HG02588 (cell line): Measurements from ENCODE around the gene TUBA1C.
"Not testable (repeated sequence)": the region's sequence is repeated elsewhere in the genome, so short reads cannot be mapped to it uniquely, and the experiment has no call there.

Source experiments
- ATAC-seq: cut with Tn5 transposase; IDR thresholded peaks from one replicate; pipeline ENCODE4 v1.9.1; 2021; ENCODE audit warnings: mild to moderate bottlenecking, moderate library complexity; ENCODE audit not compliant: unreplicated experiment

The TUBA1C gene

GRCh38 chr12:49282740-49283375 lies 18.0 kb downstream of the TUBA1C start:
- not testable (repeated sequence) for ATAC-seq

DNA sequence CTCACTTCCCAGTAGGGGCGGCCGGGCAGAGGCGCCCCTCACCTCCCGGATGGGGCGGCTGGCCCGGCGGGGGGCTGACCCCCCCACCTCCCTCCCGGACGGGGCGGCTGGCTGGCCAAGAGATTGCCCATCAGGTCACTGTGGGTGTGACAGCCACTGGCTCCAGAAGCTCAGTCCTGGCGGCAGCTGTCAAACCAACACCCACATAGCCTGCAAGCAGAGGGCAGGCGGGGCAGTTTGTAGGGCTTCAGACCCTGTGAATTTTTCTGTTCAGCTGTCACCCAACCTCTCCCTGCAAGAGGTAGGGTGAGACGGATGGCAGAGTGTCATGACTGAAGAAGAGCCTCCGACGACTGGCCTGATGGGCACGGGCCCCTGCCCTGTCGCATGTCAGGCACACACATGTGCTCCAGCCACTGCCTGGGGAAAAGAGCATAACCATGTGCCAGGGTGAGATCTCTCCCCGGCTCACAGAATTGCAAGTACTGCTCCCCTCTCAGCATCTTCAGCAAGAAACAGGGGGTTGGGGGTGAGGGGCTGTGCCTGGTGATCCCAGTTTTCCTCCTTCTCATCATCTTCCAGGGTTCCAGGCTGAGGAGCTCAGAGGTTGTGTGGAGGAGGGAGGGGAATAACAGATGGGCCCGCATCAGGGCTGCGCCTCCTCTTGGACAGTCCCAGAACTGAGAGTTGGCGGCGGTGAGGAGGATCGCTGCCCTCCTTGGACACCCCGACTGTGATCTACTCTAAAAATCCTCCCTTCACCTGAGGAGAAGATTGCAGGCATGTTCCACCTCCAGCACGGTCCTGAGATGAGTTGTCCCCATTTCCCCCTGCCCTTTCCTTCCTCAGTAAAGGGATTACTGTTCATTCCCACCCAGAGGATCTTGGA lies 18.9 kb downstream of the TUBA1C start:
- ATAC-seq = no peak

- ATAC-seq = no peak
These were observed 19.8 kb downstream of the TUBA1C start for GRCh38 chr12:49284672-49285071.

DNA sequence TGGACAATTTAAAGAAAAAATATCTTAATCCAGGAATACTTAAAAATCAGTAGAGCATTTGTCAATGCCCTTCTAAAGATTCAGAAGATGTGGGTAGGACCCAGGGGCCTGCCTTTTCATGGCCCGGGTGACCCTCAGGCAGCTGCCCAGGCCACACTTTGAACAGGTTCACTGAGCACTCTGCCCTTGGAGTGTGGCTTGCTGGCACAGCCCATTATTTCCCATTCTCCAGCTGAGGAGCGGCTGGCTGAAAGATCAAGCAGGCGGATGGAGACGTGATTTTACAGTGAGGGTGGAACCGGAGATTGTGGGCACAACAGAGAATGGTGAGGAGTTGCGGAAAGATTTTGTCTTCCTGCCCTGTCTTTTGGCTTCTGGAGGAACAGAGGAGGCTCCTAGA lies 23.0 kb downstream of the TUBA1C start:
- ATAC-seq = no peak

- ATAC-seq = no peak
These were observed 23.6 kb downstream of the TUBA1C start for GRCh38 chr12:49288412-49288853.

DNA sequence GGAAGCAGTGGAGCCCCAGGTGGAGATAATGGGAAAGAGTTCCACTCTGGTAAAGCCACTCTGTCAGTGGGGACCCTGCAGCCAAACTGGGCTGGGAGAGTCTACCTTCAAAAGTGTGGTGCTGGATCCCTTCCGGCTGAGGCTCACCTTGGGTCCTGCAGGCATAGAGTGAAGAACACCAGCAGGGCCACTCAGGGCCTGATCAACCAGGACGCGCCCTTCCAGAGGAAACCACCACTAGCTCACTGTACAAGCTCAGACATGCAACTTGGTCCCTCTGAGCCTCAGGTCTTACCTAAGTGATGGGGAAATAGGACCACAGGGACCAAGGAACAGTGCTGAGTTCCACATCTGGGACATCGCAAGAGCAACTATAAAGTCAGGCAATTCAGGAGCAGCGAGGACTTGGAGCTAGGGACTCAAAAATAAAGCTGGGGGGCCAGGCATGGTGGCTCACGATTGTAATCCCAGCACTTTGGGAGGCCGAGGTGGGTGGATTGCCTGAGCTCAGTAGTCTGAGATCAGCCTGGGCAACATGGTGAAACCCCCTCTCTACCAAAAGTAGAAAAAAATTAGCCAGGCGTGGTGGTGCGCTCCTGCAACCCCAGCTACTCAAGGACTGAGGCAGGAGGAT lies 24.2 kb downstream of the TUBA1C start:
- no peak for ATAC-seq

DNA sequence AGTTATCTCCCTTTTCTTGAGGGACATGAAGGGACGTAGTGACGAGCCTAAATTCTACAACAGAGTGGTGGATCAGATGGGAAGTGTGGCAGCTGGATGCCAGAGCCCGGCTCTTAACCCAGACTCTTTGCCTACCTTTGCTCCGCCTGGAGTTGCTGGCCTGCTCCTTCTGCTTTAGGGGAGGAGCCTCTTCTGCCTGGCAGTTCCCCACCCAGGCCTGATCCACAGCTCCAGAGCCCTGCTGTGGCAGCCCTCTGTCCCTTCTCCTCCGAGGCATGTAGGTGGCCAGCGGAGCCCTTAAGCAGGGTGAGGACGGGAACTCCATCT lies 27.8 kb downstream of the TUBA1C start:
- no peak for ATAC-seq

DNA sequence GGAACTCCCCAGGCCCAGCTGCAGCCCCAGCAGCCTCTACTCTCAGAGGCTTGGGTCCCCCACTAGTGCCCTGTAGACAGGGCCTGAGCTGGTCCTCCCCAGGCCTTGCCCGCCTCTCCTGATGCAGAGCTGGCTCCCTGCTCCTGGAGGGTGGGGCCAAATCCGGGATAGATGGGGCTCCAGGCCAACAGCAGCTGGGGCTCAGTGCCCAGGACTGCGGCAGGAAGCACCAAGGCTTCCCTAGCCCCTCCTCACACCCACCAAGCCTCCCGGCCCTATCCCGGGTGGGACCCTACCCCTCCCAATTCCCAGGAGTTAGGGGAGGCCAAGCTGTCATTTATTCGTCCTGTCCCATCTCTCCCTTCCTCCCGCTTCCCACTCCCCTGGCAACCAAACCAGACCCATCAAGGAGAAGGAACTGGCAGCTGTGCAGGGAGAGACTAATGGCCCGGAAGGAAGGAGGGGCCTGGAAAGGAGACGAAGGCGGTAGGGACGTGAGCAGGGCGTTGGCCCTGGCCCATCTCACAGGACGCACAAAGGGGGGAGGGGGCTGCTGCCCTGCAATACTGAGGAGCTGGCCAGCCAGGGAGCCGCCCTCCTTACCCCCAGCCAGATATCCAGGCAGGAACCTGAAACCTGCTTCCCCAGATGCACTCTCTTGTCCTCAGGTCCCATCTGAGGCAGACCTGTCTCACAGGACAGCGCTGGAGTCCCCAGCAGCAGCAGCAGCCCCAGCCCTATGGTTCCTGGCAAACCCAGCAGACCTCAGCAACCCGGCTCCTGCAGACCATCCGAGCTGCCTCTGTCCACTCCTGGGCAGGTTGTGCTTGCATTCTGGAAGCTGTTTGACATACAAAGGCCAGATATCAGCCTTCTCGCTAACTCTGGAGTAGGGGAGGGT lies 28.4 kb downstream of the TUBA1C start:
- no peak for ATAC-seq

DNA sequence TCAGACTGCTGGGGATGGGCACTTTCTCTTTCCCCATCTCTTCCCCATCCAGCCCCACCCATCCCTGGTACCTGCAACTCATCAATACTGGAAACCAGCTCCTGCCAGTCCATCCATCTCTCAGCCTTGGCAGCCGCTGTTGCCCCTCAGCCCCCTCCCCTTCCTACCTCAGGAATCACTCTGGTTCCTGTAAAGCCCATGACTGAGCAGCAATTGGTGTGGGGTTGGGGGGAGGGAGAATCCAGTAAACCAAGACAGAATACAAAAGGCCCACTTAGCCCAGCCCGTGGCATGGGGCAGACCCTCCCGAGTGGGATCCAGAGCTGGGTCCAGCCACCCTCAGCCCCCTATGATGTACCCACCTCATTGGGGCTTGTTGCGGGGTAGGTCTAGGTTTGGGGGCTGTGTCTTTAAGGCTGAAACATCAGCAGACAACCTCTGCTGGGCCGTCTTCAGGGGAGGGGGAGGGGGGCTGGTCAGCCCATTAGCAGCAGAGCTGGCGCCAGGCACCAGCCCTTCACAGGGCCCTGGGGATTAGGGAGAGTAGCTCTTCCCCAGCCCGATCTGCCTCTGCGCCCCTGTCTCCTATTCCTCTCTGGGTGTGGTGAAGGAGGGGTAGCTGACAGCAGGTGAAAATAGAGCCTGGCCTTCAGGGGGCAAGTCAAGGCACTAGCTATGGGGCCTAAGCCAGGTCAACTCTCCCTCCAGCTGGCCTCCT lies 29.4 kb downstream of the TUBA1C start:
- no peak for ATAC-seq

GRCh38 chr12:49294804-49295081 lies 29.9 kb downstream of the TUBA1C start:
- no peak for ATAC-seq

DNA sequence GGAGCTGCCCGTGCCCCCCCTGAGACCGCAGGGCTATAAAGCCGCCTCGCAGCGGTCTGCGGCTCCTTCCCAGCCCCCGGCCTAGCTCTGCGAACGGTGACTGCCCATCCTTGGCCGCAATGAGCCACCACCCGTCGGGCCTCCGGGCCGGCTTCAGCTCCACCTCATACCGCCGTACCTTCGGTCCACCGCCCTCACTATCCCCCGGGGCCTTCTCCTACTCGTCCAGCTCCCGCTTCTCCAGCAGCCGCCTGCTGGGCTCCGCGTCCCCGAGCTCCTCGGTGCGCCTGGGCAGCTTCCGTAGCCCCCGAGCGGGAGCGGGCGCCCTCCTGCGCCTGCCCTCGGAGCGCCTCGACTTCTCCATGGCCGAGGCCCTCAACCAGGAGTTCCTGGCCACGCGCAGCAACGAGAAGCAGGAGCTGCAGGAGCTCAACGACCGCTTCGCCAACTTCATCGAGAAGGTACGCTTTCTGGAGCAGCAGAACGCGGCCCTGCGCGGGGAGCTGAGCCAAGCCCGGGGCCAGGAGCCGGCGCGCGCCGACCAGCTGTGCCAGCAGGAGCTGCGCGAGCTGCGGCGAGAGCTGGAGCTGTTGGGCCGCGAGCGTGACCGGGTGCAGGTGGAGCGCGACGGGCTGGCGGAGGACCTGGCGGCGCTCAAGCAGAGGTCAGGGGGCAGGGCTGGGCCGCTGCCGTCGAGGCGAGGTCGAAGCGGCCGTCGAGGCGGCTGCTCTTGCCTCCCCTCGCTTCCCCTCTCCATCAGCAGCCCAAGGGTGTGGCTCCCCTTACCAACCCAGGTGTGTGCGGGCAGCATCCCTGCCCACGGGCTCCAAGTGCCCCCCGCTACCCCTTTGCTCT lies 30.4 kb downstream of the TUBA1C start, which contains the start of gene PRPH:
Gene PRPH (plus strand): TSS at position 66 of the 855 bp plus-strand sequence. CDS start 54 bp downstream, at position 120.
- ATAC-seq = no peak

DNA sequence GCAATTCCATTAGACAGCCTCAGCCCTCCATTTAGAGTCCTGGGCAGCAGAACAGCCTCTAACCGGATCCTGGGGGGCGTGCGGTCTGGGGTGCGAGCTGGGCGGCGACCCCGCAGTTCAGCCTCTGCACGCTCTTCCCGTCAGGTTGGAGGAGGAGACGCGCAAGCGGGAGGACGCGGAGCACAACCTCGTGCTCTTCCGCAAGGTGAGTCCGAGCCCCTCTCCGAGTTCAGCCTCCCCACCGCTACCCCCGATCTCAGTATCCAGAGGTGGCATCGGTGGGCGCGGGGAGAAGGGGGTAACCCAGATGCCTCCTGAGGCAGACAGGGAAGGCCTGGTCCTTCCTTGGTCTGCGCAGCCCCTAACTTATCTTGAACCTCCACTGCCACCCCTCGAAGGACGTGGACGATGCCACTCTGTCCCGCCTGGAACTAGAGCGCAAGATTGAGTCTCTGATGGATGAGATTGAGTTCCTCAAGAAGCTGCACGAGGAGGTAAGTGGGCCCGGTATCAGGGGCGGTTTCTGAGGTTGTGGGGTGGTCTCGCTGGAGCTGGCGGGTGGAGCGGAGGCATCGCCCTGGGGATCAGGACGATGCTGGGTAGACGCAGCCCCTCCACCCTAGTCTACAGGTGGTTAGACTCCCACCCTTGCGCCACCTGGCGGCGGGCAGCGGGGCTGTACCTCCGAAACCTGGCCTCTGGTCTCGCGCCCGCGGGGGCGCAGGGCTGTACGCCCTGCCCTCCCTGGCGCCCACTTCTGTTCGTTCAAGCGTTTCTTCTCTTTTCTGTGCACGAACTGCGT lies 31.4 kb downstream of the TUBA1C start:
- no peak for ATAC-seq

- ATAC-seq = no peak
These were observed 32.2 kb downstream of the TUBA1C start for GRCh38 chr12:49296836-49297694.

DNA sequence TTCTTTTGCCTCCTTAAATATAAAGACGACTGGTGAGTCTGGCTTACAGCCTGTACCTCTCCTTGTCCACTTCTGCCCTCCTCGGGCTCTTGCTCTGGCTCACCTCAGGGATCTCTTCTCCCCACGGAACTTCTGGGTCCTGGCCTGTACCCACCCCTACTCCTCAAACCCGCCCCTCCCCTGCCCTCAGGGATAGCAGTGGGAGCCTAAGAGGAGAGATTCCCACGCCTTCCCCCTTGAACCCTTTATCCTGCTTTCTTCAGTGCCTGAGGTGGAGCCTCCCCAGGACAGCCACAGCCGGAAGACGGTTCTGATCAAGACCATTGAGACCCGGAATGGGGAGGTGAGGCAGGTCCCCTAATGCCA lies 32.8 kb downstream of the TUBA1C start:
- no peak for ATAC-seq

DNA sequence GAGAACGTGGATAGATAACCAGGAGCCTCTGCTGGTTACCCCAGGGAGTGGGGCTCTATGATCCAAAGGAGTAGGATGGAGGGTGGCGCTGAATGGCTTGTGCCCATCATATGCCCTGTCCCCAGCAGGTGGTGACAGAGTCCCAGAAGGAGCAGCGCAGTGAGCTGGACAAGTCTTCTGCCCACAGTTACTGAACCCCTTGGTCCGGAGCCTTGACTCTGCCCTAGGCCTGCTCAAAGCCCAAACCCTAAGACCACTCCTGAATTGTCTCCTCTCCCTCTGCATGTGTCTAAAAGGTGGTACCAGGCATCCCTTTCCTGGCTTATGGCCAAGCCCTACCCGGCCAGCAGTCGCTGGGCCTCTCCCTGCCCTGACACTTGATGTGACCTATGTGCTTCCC lies 33.3 kb downstream of the TUBA1C start:
- no peak for ATAC-seq

GRCh38 chr12:49301760-49302159 lies 36.9 kb downstream of the TUBA1C start:
- no peak for ATAC-seq

DNA sequence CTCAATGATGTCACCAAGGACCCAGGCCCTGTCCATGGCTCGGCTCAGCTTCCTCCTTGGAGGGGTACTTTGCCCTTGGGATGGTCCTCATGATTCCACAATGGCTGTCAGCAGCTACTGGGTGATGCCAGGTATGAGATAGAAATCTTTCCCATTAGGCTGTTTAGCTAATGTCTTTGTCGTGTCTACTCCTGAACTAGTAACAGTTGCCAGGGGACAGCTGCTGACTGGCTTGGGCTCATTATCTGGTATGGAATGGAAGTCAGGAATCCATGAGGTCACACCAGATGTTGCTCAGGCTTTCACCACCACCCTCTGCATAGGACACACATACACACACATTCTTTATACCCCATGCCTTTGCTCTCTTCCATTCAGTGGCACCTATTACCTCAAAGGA lies 39.3 kb downstream of the TUBA1C start:
- ATAC-seq = no peak
